IMR-90 (cell line): ENCODE results near the gene KIF9. TPM values are rescaled to one million over a fixed set of nuclear protein-coding genes. Genes with fewer than 3 reads are reported as not detected.

Source experiments
- ATAC-seq: fragments of 200-7000 bp; cut with Tn5 transposase; 2 replicates; pipeline ENCODE4 v1.9.1; 2020; ENCODE audit warnings: low read depth, mild to moderate bottlenecking, moderate library complexity
- BruUV-seq: library from RNA; stranded (reverse); fragments of 400-500 nt; replicated peaks from 2 replicates; lab custom pipeline; 2021; lab: Mats Ljungman, UMichigan
- CTCF ChIA-PET: fragments of 300-600 bp; formaldehyde crosslinking; extraction: SDS; loops from one replicate; lab custom pipeline; 2021; ENCODE audit warnings: antibody characterized with exemption; lab: Yijun Ruan, JAX
- POLR2A ChIA-PET: fragments of 300-600 bp; sonication (Branson Sonifier 250); formaldehyde crosslinking; loops from one replicate; lab custom pipeline; 2022; ENCODE audit warnings: antibody characterized with exemption; ENCODE audit not compliant: unreplicated experiment; lab: Charles Lee
- DNase-seq: peaks from one replicate; pipeline ENCODE4 v3.0.0; 2013
- H2AFZ ChIP-seq: replicated peaks from 2 replicates; pipeline ENCODE3; 2013; ENCODE audit warnings: low read length, mild to moderate bottlenecking; ENCODE audit not compliant: poor library complexity
- H2AK5ac ChIP-seq: 2 replicates; pipeline ENCODE4 v1.6.1; 2013; ENCODE audit warnings: low read depth, low read length, inconsistent platforms
- H2AK9ac ChIP-seq: replicated peaks from 2 replicates; pipeline ENCODE3; 2013; ENCODE audit warnings: mild to moderate bottlenecking, low read depth, low read length, moderate library complexity; ENCODE audit not compliant: poor library complexity
- H2BK120ac ChIP-seq: 2 replicates; pipeline ENCODE4 v1.6.1; 2013; ENCODE audit warnings: low read depth, low read length, inconsistent platforms
- H2BK15ac ChIP-seq: 3 replicates; pipeline ENCODE4 v1.6.1; 2013; ENCODE audit warnings: low read depth, low read length, inconsistent platforms
- H2BK20ac ChIP-seq: 2 replicates; pipeline ENCODE4 v1.6.1; 2013; ENCODE audit warnings: low read depth, mild to moderate bottlenecking, inconsistent platforms, low read length, moderate library complexity
- H2BK5ac ChIP-seq: 2 replicates; pipeline ENCODE4 v1.6.1; 2013; ENCODE audit warnings: mild to moderate bottlenecking, low read depth, low read length, inconsistent platforms; ENCODE audit not compliant: poor library complexity, severe bottlenecking
- H3K14ac ChIP-seq: replicated peaks from 2 replicates; pipeline ENCODE4 v1.6.1; 2013; ENCODE audit warnings: low read depth, low read length, inconsistent platforms
- H3K18ac ChIP-seq: 2 replicates; pipeline ENCODE4 v1.6.1; 2013; ENCODE audit warnings: low read depth, low read length, control low read depth
- H3K23ac ChIP-seq: 2 replicates; pipeline ENCODE4 v1.6.1; 2013; ENCODE audit warnings: low read depth, low read length, inconsistent platforms
- H3K27ac ChIP-seq: 2 replicates; pipeline ENCODE4 v1.5.1; 2013; ENCODE audit warnings: mild to moderate bottlenecking, control low read depth, low read length; ENCODE audit not compliant: insufficient read depth
- H3K27me3 ChIP-seq: 2 replicates; pipeline ENCODE4 v1.6.1; 2013; ENCODE audit warnings: low read length; ENCODE audit not compliant: control insufficient read depth, insufficient read depth
- H3K36me3 ChIP-seq: 2 replicates; pipeline ENCODE4 v1.6.1; 2013; ENCODE audit warnings: low read length, mixed read lengths; ENCODE audit not compliant: control insufficient read depth, insufficient read depth
- H3K4ac ChIP-seq: 2 replicates; pipeline ENCODE4 v1.6.1; 2013; ENCODE audit warnings: low read depth, low read length, inconsistent platforms
- H3K4me1 ChIP-seq: 2 replicates; pipeline ENCODE4 v1.6.1; 2013; ENCODE audit warnings: low read length, mixed read lengths; ENCODE audit not compliant: control insufficient read depth, insufficient read depth
- H3K4me2 ChIP-seq: 2 replicates; pipeline ENCODE4 v1.6.1; 2013; ENCODE audit warnings: low read depth, mild to moderate bottlenecking, control low read depth, low read length, moderate library complexity
- H3K4me3 ChIP-seq: 2 replicates; pipeline ENCODE4 v1.5.1; 2013; ENCODE audit warnings: low read depth, mild to moderate bottlenecking, control low read depth, low read length, moderate library complexity; ENCODE audit not compliant: insufficient read depth
- H3K56ac ChIP-seq: 2 replicates; pipeline ENCODE4 v1.6.1; 2013; ENCODE audit warnings: low read length, inconsistent platforms; ENCODE audit not compliant: insufficient read depth; ENCODE audit errors: extremely low read depth
- H3K79me1 ChIP-seq, 2 experiments: 2 replicates each; pipeline ENCODE4 v1.6.1; 2013; ENCODE audit warnings: low read length in 2 of 2, inconsistent platforms in 1 of 2, low read depth in 1 of 2
- H3K9ac ChIP-seq: 2 replicates; pipeline ENCODE4 v1.6.1; 2013; ENCODE audit warnings: low read depth, low read length, control low read depth
- H3K9me1 ChIP-seq: 2 replicates; pipeline ENCODE4 v1.6.1; 2013; ENCODE audit warnings: low read length, inconsistent platforms; ENCODE audit not compliant: insufficient read depth
- H3K9me3 ChIP-seq: 2 replicates; pipeline ENCODE4 v1.6.1; 2013; ENCODE audit warnings: low read length; ENCODE audit not compliant: control insufficient read depth, insufficient read depth
- H4K20me1 ChIP-seq: 2 replicates; pipeline ENCODE4 v1.6.1; 2013; ENCODE audit warnings: low read length, inconsistent platforms; ENCODE audit not compliant: insufficient read depth
- H4K5ac ChIP-seq: 2 replicates; pipeline ENCODE4 v1.6.1; 2013; ENCODE audit warnings: mild to moderate bottlenecking, low read depth, low read length, control low read depth
- H4K8ac ChIP-seq, 2 experiments: 2 replicates each; pipeline ENCODE4 v1.6.1; 2013; ENCODE audit warnings: low read depth in 2 of 2, low read length in 2 of 2, control low read depth in 1 of 2, inconsistent platforms in 1 of 2
- H4K91ac ChIP-seq: 2 replicates; pipeline ENCODE4 v1.6.1; 2013; ENCODE audit warnings: low read depth, low read length, inconsistent platforms; ENCODE audit not compliant: insufficient read depth
- CEBPB ChIP-seq: IDR thresholded peaks from 2 replicates; pipeline ENCODE4 v1.6.1; 2012; ENCODE audit warnings: low read depth, low read length, improper control_type of control experiment
- CHD1 ChIP-seq: IDR thresholded peaks from 2 replicates; pipeline ENCODE4 v1.6.1; 2012; ENCODE audit warnings: low read depth, low read length, improper control_type of control experiment
- CTCF ChIP-seq: conservative IDR thresholded peaks from 2 replicates; pipeline ENCODE4 v1.5.1; 2012; ENCODE audit warnings: mild to moderate bottlenecking, low read depth, low read length, improper control_type of control experiment
- FOS ChIP-seq: fragments of 150-350 bp; IDR thresholded peaks from 2 replicates; pipeline ENCODE4 v1.6.1; 2016; ENCODE audit warnings: low read depth, low read length
- MAFK ChIP-seq: IDR thresholded peaks from 2 replicates; pipeline ENCODE4 v1.6.1; 2012; ENCODE audit warnings: low read depth, low read length, improper control_type of control experiment
- MAZ ChIP-seq: IDR thresholded peaks from 2 replicates; pipeline ENCODE4 v1.6.1; 2012; ENCODE audit warnings: low read depth, mild to moderate bottlenecking, low read length, improper control_type of control experiment, moderate library complexity, borderline replicate concordance
- MXI1 ChIP-seq: IDR thresholded peaks from 2 replicates; pipeline ENCODE4 v1.6.1; 2012; ENCODE audit warnings: low read depth, mild to moderate bottlenecking, low read length, moderate library complexity, borderline replicate concordance
- NFE2L2 ChIP-seq: fragments of 150-350 bp; IDR thresholded peaks from 2 replicates; pipeline ENCODE4 v1.6.1; 2016; ENCODE audit warnings: low read depth, mild to moderate bottlenecking, low read length
- POLR2A ChIP-seq: IDR thresholded peaks from 2 replicates; pipeline ENCODE4 v1.6.1; 2012; ENCODE audit warnings: mild to moderate bottlenecking, low read depth, low read length
- RAD21 ChIP-seq: IDR thresholded peaks from 2 replicates; pipeline ENCODE4 v1.6.1; 2012; ENCODE audit warnings: low read length, improper control_type of control experiment
- RCOR1 ChIP-seq: IDR thresholded peaks from 2 replicates; pipeline ENCODE4 v1.6.1; 2012; ENCODE audit warnings: mild to moderate bottlenecking, low read length, improper control_type of control experiment; ENCODE audit not compliant: insufficient replicate concordance
- RFX5 ChIP-seq: IDR thresholded peaks from 2 replicates; pipeline ENCODE4 v1.8.0; 2012; ENCODE audit warnings: low read depth, mild to moderate bottlenecking, low read length, moderate library complexity
- SMC3 ChIP-seq: fragments of 150-350 bp; IDR thresholded peaks from 2 replicates; pipeline ENCODE4 v1.6.1; 2016; ENCODE audit warnings: low read depth, mild to moderate bottlenecking, antibody characterized with exemption, low read length, moderate library complexity
- WGBS, 2 experiments: methylation state at CpG; one replicate each; pipeline versions ENCODE4 v1.1.5 to v1.1.7; 2013; ENCODE audit warnings: missing lambda C conversion rate in 2 of 2; ENCODE audit not compliant: insufficient read length in 1 of 2; ENCODE audit errors: extremely low coverage in 2 of 2; 5-methylcytosine and 5-hydroxymethylcytosine counted together
- dilution Hi-C: fragments of 300-500 bp; cut with HindIII; formaldehyde crosslinking; loops from one replicate; pipeline ENCODE4 v1.14.3; 2018; ENCODE audit warnings: low sequenced_read_pairs; ENCODE audit not compliant: unreplicated experiment
- in situ Hi-C: fragments of 300-500 bp; cut with MboI; formaldehyde crosslinking; loops from 3 replicates; pipeline ENCODE4 v1.14.3; 2019; ENCODE audit warnings: low sequenced_read_pairs, inconsistent platforms, mixed read lengths
- intact Hi-C: fragments of 100-400 bp; cut with micrococcal nuclease; formaldehyde crosslinking; loops from 2 replicates; pipeline ENCODE4 v1.10.0; 2022
- polyA plus RNA-seq, 3 experiments: library from polyadenylated mRNA; depleted of rRNA; stranded (reverse); fragments of >200 nt; gene quantifications; 2 replicates each; pipeline ENCODE4 v1.2.3, GENCODE V29; 2012; ENCODE audit warnings: low replicate concordance in 1 of 3
- total RNA-seq: library from RNA; depleted of rRNA; stranded (reverse); fragments of >200 nt; gene quantifications from 2 replicates; pipeline ENCODE4 v1.2.3, GENCODE V29; 2012
- TF ChIP-seq, protein P1 (sequence below): fragments of 150-350 bp; IDR thresholded peaks from 2 replicates; pipeline ENCODE4 v1.6.1; 2016; ENCODE audit warnings: low read depth, mild to moderate bottlenecking, low read length, moderate library complexity, borderline replicate concordance
- TF ChIP-seq, protein P2 (sequence below): fragments of 150-350 bp; IDR thresholded peaks from 2 replicates; pipeline ENCODE4 v1.6.1; 2017; ENCODE audit warnings: mild to moderate bottlenecking, antibody characterized with exemption, low read length, low read depth

The KIF9 gene
- total and polyA plus RNA-seq, 2 of the 4 experiments (the other 2 are of a cell fraction), result 1.8 to 5.0 TPM

GRCh38 chr3:47259114-47259513, 23.5 kb downstream of the KIF9 start:
- Histone ChIP-seq H3K56ac (no peak overlapping the region), H3K14ac (no peak overlapping the region), H2AFZ (no peak overlapping the region), H3K9me3 (no peaks in the 10 kb centered on the region), H3K9me1 (no peaks in the 10 kb centered on the region), H2BK20ac (no peak overlapping the region), H2BK15ac (no peak overlapping the region), H4K91ac (no peak overlapping the region), H2BK5ac (no peak overlapping the region), H3K27me3 (peaks cover 27% of the 10 kb centered on the region), H2AK9ac (peak overlapping the region; percentile 61), H3K79me1 (no peaks in the 10 kb centered on the region), H4K8ac (no peak overlapping the region), H3K4me1 (no peaks in the 10 kb centered on the region), H3K4me3 (no peak overlapping the region), H3K18ac (no peak overlapping the region), H3K23ac (no peak overlapping the region), H4K20me1 (no peaks in the 10 kb centered on the region), H2AK5ac (no peak overlapping the region; the same call in 1 of the 2 replicates), H2BK120ac (no peak overlapping the region), H4K5ac (no peak overlapping the region), H3K4me2 (no peak overlapping the region), H3K4ac (no peak overlapping the region), H3K9ac (no peak overlapping the region), H3K27ac (no peak overlapping the region), H3K36me3 (no peaks in the 10 kb centered on the region)
- in situ Hi-C loops, result no loop called here
- no CpG with 5 or more reads among the region's 3 CpGs for WGBS, 2 experiments
- ATAC-seq, result no peak
- DNase-seq, result no peak
- ChIA-PET CTCF (no interaction called here), POLR2A (no interaction called here)
- intact Hi-C loops, result no loop called here
- TF ChIP-seq CEBPB (no peak), RCOR1 (no peak), MAZ (no peak), POLR2A (no peak), MXI1 (no peak), SMC3 (no peak), RFX5 (no peak), NFE2L2 (no peak), RAD21 (no peak), MAFK (no peak), FOS (no peak), CTCF (no peak), CHD1 (no peak)
- TF ChIP-seq, protein P1, sequence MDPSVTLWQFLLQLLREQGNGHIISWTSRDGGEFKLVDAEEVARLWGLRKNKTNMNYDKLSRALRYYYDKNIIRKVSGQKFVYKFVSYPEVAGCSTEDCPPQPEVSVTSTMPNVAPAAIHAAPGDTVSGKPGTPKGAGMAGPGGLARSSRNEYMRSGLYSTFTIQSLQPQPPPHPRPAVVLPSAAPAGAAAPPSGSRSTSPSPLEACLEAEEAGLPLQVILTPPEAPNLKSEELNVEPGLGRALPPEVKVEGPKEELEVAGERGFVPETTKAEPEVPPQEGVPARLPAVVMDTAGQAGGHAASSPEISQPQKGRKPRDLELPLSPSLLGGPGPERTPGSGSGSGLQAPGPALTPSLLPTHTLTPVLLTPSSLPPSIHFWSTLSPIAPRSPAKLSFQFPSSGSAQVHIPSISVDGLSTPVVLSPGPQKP, result no peak
- TF ChIP-seq, protein P2, sequence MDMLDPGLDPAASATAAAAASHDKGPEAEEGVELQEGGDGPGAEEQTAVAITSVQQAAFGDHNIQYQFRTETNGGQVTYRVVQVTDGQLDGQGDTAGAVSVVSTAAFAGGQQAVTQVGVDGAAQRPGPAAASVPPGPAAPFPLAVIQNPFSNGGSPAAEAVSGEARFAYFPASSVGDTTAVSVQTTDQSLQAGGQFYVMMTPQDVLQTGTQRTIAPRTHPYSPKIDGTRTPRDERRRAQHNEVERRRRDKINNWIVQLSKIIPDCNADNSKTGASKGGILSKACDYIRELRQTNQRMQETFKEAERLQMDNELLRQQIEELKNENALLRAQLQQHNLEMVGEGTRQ, result no peak
- dilution Hi-C loops, result no loop called here
- no TSS peak for BruUV-seq
